GM12864 (cell line): ENCODE measurements around the gene ESF1.
"Not testable (repeated sequence)": the region's sequence is repeated elsewhere in the genome, so short reads cannot be mapped to it uniquely, and the experiment has no call there.

Source experiments
- DNase-seq: peaks from one replicate; pipeline ENCODE4 v3.0.0-alpha.2; 2011; ENCODE audit warnings: low read depth
- H3K4me3 ChIP-seq: 2 replicates; pipeline ENCODE4 v1.5.1; 2011; ENCODE audit warnings: mild to moderate bottlenecking, low read depth, low read length, control low read depth
- CTCF ChIP-seq: IDR thresholded peaks from 2 replicates; pipeline ENCODE4 v1.5.1; 2011; ENCODE audit warnings: low read depth, mild to moderate bottlenecking, moderate library complexity, low read length, control low read depth, inconsistent platforms; ENCODE audit errors: missing control alignments

ESF1 gene

GRCh38 chr20:13775867-13776266, 8.9 kb downstream of the ESF1 start:
- TF ChIP-seq CTCF: no peak
- no peak overlapping the region for H3K4me3 ChIP-seq

GRCh38 chr20:13772529-13772928, 12.2 kb downstream of the ESF1 start:
- no peak for TF ChIP-seq CTCF
- DNase-seq: no peak
- H3K4me3 ChIP-seq: no peak overlapping the region

More at GRCh38 chr20:13775867-13776266, 8.9 kb downstream of the ESF1 start:
- no peak for DNase-seq

- no peak overlapping the region for H3K4me3 ChIP-seq
- peak; percentile 25 for TF ChIP-seq CTCF
- DNase-seq: no peak
These were observed 12.8 kb downstream of the ESF1 start for GRCh38 chr20:13771853-13772453.

- no peak overlapping the region for H3K4me3 ChIP-seq
- no peak for TF ChIP-seq CTCF
These were observed 14.6 kb downstream of the ESF1 start for GRCh38 chr20:13770141-13770540.

GRCh38 chr20:13765868-13766416, 18.8 kb downstream of the ESF1 start:
- no peak for DNase-seq
- TF ChIP-seq CTCF: no peak
- H3K4me3 ChIP-seq: no peak overlapping the region

More at GRCh38 chr20:13770141-13770540, 14.6 kb downstream of the ESF1 start:
- no peak for DNase-seq

GRCh38 chr20:13765299-13765698, 19.4 kb downstream of the ESF1 start:
- no peak overlapping the region for H3K4me3 ChIP-seq
- no peak for TF ChIP-seq CTCF
- DNase-seq: no peak

GRCh38 chr20:13760451-13760946, 24.2 kb downstream of the ESF1 start:
- not testable (repeated sequence) for DNase-seq

More at GRCh38 chr20:13760451-13760946, 24.2 kb downstream of the ESF1 start:
- not testable (repeated sequence) for H3K4me3 ChIP-seq
